ENCODE data around the gene XPOT.
"Not testable (repeated sequence)": the region's sequence is repeated elsewhere in the genome, so short reads cannot be mapped to it uniquely, and the experiment has no call there.

Gene XPOT, protein sequence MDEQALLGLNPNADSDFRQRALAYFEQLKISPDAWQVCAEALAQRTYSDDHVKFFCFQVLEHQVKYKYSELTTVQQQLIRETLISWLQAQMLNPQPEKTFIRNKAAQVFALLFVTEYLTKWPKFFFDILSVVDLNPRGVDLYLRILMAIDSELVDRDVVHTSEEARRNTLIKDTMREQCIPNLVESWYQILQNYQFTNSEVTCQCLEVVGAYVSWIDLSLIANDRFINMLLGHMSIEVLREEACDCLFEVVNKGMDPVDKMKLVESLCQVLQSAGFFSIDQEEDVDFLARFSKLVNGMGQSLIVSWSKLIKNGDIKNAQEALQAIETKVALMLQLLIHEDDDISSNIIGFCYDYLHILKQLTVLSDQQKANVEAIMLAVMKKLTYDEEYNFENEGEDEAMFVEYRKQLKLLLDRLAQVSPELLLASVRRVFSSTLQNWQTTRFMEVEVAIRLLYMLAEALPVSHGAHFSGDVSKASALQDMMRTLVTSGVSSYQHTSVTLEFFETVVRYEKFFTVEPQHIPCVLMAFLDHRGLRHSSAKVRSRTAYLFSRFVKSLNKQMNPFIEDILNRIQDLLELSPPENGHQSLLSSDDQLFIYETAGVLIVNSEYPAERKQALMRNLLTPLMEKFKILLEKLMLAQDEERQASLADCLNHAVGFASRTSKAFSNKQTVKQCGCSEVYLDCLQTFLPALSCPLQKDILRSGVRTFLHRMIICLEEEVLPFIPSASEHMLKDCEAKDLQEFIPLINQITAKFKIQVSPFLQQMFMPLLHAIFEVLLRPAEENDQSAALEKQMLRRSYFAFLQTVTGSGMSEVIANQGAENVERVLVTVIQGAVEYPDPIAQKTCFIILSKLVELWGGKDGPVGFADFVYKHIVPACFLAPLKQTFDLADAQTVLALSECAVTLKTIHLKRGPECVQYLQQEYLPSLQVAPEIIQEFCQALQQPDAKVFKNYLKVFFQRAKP

DNA sequence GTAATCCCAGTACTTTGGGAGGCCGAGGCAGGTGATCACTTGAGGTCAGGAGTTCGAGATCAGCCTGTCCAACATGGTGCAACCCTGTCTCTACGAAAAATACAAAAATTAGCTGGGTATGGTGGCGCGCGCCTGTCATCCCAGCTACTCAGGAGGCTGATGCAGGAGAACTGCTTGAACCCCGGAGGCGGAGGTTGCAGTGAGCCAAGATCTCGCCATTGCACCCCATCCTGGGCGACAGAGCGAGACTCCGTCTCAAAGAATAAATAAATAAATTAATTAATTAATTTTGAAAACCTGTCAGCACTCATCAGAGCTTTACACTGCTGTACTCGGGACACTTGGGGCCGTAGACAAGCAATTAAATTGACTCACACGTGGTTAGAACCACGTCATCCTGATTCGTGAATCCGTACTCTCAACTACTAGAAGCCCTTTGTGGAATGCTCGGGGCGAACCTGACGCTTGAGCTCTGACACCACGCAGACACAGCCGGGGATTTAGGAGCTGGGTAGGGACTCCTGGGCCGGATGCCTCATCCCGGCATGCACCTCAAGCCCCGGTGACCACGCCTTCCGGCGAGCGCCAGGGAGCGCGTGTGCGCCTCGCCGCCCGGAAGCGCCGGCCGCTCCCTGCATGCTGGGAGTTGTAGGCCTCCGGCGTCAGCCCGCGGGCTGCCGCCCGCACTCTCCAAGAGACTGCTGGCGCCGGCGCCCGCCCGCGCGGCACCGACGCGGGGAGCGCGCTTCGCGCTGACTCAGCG is at the start of gene XPOT:
Gene XPOT, plus strand, starts transcription at position 686 of the 763 bp plus-strand sequence. CDS start 5,644 bp downstream, outside the sequence.
- Mint-ChIP-seq H3K36me3 (peaks cover 4% of the 10 kb centered on the region in 2 donors), H3K4me1 (peaks cover 8 to 26% of the 10 kb centered on the region in 2 donors), H3K27me3 (peaks cover 0 to 8% of the 10 kb centered on the region in 2 donors), H3K9me3 (no peaks in the 10 kb centered on the region), H3K4me3 (peak within 1 kb of the TSS; percentile 99 to 100), H3K27ac (peak within 1 kb of the TSS; percentile 100)
- peak; percentile 94 to 96 for ATAC-seq (replicated peaks)
- peak; percentile 93 for DNase-seq

DNA sequence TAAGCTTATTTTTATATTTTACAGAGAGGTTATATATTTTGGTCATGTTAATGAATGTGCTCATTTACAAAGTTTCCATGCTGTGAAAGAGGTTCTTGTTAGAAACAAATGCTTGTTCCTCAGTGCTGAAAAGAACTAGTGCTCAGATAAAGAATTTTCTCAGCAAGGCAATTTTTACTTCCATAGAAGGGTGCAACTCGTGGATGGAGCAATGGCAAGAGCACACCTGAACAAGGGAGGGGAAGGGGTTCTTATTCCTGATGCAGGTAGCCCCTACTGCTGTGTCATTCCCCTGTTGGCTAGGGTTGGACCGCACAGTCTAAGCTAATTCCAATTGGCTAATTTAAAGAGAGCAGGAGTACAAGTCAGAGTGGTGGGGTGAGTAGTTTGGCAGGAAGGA is 48.0 kb upstream of the XPOT start:
- not testable (repeated sequence) for H3K27ac Mint-ChIP-seq; H3K9me3 Mint-ChIP-seq; H3K27me3 Mint-ChIP-seq; ATAC-seq (replicated peaks); H3K36me3 Mint-ChIP-seq; H3K4me3 Mint-ChIP-seq; DNase-seq; H3K4me1 Mint-ChIP-seq

DNA sequence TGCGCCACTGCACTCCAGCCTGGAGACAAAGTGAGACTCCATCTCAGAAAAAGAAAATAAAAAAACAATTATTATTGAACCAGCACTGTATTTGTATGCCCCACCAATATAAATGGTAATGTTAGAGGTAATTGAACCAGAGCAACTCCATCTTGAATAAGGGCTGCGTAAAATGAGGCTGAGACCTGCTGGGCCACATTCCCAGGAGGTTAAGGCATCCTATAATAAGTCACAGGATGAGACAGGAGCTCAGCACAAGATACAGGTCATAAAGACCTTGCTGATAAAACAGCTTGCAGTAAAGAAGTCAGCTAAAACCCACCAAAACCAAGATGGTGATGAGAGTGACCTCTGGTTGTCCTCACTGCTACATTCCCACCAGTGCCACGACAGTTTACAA is 43.0 kb upstream of the XPOT start:
- not testable (repeated sequence) for H3K27ac Mint-ChIP-seq; DNase-seq; H3K36me3 Mint-ChIP-seq; H3K27me3 Mint-ChIP-seq; ATAC-seq (replicated peaks); H3K9me3 Mint-ChIP-seq; H3K4me1 Mint-ChIP-seq; H3K4me3 Mint-ChIP-seq

DNA sequence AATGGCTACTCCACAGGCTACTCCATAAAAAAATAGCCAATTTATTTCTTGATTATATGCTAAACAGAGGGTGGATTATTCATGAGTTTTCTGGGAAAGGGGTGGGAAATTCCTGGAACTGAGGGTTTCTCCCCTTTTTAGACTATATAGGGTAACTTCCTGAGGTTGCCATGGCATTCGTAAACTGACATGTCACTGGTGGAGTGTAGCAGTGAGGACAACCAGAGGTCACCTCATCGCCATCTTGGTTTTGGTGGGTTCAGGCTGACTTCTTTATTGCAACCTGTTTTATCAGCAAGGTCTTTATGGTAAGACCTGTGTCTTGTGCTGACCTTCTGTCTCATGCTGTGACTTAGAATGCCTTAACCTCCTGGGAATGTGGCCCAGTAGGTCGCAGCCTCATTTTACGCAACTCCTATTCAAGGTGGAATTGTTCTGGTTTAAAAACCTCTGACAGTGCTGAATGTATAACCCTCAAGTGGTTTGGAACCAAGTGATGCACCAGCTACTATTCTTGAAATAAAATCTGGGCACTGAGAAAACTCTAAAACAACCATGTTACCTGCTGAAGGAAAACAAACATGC is 41.4 kb upstream of the XPOT start:
- Mint-ChIP-seq H3K36me3 (no peaks in the 10 kb centered on the region), H3K4me3 (no peak overlapping the region), H3K4me1 (no peaks in the 10 kb centered on the region), H3K9me3 (no peaks in the 10 kb centered on the region), H3K27me3 (no peaks in the 10 kb centered on the region), H3K27ac (no peak overlapping the region)
- no peak for ATAC-seq (replicated peaks)
- DNase-seq: no peak

DNA sequence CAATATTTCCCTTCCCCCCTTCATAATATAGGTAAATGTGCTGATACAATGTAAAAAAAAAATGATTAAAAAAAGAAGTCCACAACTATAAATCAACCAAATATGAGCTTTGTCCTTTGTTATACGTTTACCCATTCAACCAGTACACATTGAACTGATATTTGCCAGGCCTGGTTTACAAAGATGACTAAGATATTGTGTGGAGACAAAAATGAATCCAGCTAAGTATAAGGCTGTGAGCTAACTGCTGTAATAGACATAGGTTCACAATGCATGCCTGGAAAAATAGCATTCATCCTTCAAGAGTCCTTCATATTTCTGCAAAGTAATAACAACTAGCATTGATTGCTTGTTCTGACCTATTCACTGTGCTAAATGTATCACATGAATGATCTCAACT is 20.5 kb upstream of the XPOT start:
- no peak for ATAC-seq (replicated peaks)
- Mint-ChIP-seq H3K27me3 (peaks cover 8 to 9% of the 10 kb centered on the region in 2 donors), H3K4me3 (no peak overlapping the region), H3K9me3 (peaks cover 6 to 13% of the 10 kb centered on the region in 2 donors), H3K4me1 (peaks cover 0 to 3% of the 10 kb centered on the region in 2 donors), H3K27ac (no peak overlapping the region), H3K36me3 (no peaks in the 10 kb centered on the region)
- DNase-seq: no peak

DNA sequence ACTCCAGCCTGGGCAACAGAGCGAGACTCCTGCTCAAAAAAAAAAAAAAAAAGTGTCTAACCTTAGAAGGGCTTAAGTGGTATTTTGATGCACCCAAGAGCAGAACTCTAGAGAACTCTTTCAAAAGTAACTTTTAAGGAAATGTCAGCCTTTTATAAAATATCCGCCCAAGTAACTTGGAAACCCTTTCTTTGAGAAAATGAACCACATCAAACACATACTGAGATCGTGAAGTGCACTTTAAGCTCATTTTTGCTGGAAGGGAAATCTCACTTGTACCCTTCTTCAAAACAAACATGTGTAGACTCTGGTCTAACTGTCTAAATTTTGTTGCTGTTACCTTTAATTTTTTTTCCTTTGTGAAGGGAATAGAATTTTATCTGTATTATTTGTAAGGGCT is 19.2 kb upstream of the XPOT start:
- DNase-seq (no peak), ATAC-seq (replicated peaks) (no peak)
- H3K27ac Mint-ChIP-seq: no peak overlapping the region
- peaks cover 19 to 23% of the 10 kb centered on the region in 2 donors for H3K27me3 Mint-ChIP-seq
- no peak overlapping the region for H3K4me3 Mint-ChIP-seq
- peaks cover 6 to 13% of the 10 kb centered on the region in 2 donors for H3K9me3 Mint-ChIP-seq
- no peaks in the 10 kb centered on the region for H3K36me3 Mint-ChIP-seq
- peaks cover 0 to 5% of the 10 kb centered on the region in 2 donors for H3K4me1 Mint-ChIP-seq

DNA sequence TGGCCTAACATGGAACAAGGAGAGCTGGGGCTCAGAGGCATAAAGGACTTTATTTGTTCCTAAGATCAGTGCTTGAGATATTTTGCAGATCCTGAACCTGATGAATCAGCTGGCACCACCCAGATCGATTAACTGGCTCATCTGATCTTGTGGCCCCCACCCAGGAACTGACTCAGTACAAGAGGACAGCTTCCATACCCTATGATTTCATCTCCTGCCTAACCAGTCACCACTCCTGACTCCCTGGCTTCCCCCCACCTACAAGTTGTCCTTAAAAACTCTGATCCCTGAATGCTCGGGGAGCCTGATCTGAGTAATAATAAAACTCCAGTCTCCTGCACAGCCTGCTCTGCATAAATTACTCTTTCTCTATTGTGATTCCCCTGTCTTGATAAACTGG is 18.7 kb upstream of the XPOT start:
- H3K4me1 Mint-ChIP-seq: peaks cover under 1 to 5% of the 10 kb centered on the region in 2 donors
- H3K36me3 Mint-ChIP-seq: no peaks in the 10 kb centered on the region
- H3K9me3 Mint-ChIP-seq: peaks cover 4 to 8% of the 10 kb centered on the region in 2 donors
- no peak for DNase-seq
- H3K27ac Mint-ChIP-seq: no peak overlapping the region
- H3K4me3 Mint-ChIP-seq: no peak overlapping the region
- H3K27me3 Mint-ChIP-seq: peaks cover 19 to 24% of the 10 kb centered on the region in 2 donors
- peak in 1 of 2 donors; percentile 67 for ATAC-seq (replicated peaks)

DNA sequence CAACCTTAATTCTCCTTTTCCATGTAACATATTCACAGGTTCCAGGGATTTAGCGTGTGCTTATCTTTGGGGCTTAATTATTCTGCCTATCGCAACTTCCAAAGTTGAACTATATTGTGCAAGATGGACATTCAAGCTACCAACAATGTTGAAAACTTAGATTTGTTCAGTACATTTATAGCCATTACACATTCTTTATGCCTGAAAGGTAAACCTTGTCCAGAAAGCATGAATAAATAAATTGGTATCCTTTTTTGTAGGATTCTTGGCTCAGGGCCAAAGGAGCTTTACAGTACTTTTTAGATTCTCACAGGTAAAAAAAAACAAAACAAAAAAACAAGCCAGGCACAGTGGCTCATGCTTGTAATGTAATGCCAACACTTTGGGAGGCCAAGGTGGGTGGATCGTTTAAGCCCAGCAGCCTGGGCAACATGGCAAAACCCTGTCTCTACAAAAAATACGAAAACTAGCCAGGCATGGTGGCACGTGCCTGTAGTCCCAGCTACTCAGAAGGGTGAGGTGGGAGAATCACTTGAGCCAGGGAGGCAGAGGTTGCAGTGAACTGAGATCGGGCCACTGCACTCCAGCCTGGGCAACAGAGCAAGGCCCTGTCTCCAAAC is 16.9 kb upstream of the XPOT start:
- H3K36me3 Mint-ChIP-seq: no peaks in the 10 kb centered on the region
- no peak overlapping the region for H3K4me3 Mint-ChIP-seq
- no peak overlapping the region for H3K27ac Mint-ChIP-seq
- DNase-seq (no peak), ATAC-seq (replicated peaks) (no peak)
- H3K4me1 Mint-ChIP-seq: peaks cover 6 to 7% of the 10 kb centered on the region in 2 donors
- peaks cover 30 to 36% of the 10 kb centered on the region in 2 donors for H3K27me3 Mint-ChIP-seq
- no peaks in the 10 kb centered on the region for H3K9me3 Mint-ChIP-seq

DNA sequence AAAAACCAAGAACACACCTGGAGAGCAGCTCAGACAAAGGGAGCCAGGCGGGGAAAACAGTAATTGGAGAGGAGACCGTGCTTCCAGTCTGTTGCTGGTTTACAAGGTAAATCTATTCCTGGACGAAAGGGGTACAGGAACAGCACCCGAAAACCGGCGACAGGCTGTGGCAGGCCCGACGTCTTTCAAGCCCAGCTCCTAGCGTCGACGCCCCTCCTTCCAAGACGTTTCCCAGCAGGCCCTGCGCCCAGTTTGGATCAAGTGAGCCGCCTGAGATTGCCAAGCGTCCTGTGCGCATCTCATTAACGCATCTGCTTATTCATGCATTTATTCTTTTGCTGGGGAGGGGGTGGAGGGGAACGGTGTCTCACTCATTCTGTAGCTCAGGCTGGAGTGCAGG is 15.0 kb upstream of the XPOT start:
- no peak for DNase-seq
- H3K27me3 Mint-ChIP-seq: peaks cover 34 to 46% of the 10 kb centered on the region in 2 donors
- no peaks in the 10 kb centered on the region for H3K9me3 Mint-ChIP-seq
- H3K4me3 Mint-ChIP-seq: no peak overlapping the region
- peaks cover 6 to 7% of the 10 kb centered on the region in 2 donors for H3K4me1 Mint-ChIP-seq
- H3K27ac Mint-ChIP-seq: no peak overlapping the region
- ATAC-seq (replicated peaks): no peak
- H3K36me3 Mint-ChIP-seq: no peaks in the 10 kb centered on the region

DNA sequence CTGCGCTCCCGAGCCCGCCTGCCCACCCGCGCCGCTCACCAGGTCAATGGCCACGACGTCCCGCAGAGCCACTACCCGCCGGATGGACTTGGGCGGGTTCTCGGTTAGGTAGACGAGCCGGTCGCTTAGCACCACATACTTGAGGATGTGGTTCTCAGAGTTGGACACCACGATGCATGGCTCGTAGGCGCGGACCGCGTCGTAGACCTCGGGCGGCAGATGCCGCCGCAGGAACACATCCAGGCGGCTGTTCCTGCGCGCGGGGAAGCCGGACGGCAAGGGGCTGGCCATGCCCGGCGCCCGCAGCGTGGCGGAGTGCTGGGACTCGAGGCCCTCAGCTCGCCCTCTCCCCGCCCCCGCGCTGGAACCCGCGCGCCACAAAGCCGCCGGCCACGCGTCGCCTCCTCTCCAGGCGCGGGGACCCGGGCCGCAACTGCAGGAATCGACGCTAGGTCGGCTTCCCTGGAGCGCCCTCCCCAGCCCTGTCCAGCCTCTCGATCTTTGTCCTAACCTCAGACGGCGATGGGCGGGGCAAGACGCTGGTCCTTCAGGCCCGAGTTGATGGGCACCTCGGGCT is 13.8 kb upstream of the XPOT start, which contains the start of gene C12orf56:
Gene C12orf56, minus strand, starts transcription at position 484 of the 577 bp plus-strand sequence. Its CDS starts 193 bp downstream, at position 291.
- no peaks in the 10 kb centered on the region for H3K9me3 Mint-ChIP-seq
- H3K36me3 Mint-ChIP-seq: no peaks in the 10 kb centered on the region
- DNase-seq (no peak), ATAC-seq (replicated peaks) (peak; percentile 39 to 50)
- H3K27ac Mint-ChIP-seq: peak within 1 kb of the TSS; percentile 20
- H3K4me3 Mint-ChIP-seq: peak within 1 kb of the TSS; percentile 63 to 68
- H3K4me1 Mint-ChIP-seq: peaks cover 6 to 7% of the 10 kb centered on the region in 2 donors
- H3K27me3 Mint-ChIP-seq: peaks cover 34 to 52% of the 10 kb centered on the region in 2 donors

DNA sequence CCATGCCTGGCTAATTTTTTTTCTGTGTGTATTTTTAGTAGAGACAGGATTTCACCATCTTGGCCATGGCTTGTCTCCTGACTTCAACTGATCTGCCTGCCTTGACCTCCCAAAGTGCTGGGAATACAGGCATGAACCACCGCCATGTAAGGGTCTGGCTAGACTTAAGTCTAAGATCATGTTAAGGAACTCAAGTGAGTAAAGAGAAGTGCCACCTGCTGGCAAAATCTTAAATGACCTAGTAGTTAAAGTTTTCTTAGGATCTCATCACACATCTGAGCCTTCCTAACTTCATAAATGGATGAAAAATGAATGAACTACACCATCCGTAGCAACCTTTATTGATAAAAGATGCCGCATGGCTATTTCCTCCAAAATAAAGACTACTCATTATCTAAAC is 12.0 kb upstream of the XPOT start:
- Mint-ChIP-seq H3K4me3 (no peak overlapping the region), H3K36me3 (no peaks in the 10 kb centered on the region), H3K4me1 (peaks cover 3 to 7% of the 10 kb centered on the region in 2 donors), H3K9me3 (no peaks in the 10 kb centered on the region), H3K27me3 (peaks cover 30 to 50% of the 10 kb centered on the region in 2 donors), H3K27ac (no peak overlapping the region)
- ATAC-seq (replicated peaks) (peak; percentile 48), DNase-seq (no peak)

DNA sequence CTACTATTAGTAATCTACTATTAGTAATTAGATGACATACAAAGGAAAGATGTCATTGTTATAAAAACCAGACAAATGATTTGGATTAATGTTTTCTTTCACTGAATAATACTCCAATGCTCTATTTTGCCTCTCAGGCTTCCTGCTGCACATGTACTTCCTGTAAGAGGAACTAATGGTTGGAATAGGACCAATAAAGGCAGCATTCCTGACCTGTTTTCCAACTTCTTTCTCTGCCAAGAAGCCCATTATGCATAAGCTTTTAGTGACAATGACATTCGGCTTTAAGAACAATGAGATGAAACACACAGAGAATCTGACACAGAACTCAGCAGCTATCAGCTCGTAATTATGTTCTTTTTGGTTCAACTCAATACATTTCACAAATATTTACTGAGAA is 8.5 kb upstream of the XPOT start:
- Mint-ChIP-seq H3K9me3 (no peaks in the 10 kb centered on the region), H3K27ac (no peak overlapping the region), H3K4me1 (peaks cover under 1 to 4% of the 10 kb centered on the region in 2 donors), H3K27me3 (peaks cover 24 to 36% of the 10 kb centered on the region in 2 donors), H3K36me3 (no peaks in the 10 kb centered on the region), H3K4me3 (no peak overlapping the region)
- DNase-seq (no peak), ATAC-seq (replicated peaks) (no peak)

DNA sequence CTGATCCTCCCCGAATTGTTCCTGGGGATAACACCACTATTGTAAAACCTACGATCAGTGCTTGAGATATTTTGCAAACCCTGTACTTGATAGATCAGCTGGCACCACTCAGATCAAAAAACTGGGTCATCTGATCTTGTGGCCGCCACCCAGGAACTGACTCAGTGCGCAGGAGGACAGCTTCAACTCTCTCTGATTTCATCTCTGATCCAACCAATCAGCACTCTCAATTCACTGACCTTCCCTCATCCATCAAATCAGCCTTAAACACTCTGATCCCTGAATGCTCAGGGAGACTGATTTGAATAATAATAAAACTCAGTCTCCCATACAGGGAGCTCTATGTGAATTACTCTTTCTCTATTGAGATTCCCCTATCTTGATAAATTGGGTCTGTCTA is 4.2 kb upstream of the XPOT start:
- Mint-ChIP-seq H3K36me3 (peaks cover 0 to 4% of the 10 kb centered on the region in 2 donors), H3K4me3 (no peak overlapping the region), H3K27ac (no peak overlapping the region), H3K9me3 (no peaks in the 10 kb centered on the region), H3K4me1 (peaks cover under 1 to 1% of the 10 kb centered on the region in 2 donors), H3K27me3 (peaks cover 6 to 8% of the 10 kb centered on the region in 2 donors)
- ATAC-seq (replicated peaks) (no peak), DNase-seq (no peak)

Data from stimulated activated naive B cell treated with anti-CD40 and anti-IgM and Interleukin-4, amounts not matched to agents 10 μg/mL and 1 μg/mL and 100 μg/mL, for 72 hours (primary cell).